Measurements from ENCODE around the gene DENND10.

DNA sequence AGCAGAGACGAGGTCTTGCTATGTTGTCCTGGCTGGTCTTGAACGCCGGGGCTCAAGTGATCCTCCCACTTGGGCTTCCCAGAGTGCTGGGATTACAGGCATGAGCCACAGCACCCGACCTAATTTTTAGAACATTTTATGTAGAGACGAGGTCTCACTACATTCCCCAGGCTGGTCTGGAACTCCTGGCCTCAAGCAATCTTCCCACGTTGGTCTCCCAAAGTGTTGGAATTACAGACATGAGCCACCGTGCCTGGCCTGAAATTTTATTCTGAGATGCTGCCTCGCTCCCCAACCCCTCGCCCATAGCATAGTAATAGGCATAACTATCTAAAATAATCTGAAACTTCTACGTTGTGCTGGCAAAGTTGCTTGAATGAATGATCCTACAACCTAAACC, 39.7 kb downstream of the DENND10 start:
- TF ChIP-seq POLR2AphosphoS5 (IDR thresholded peaks at IDR 0.05; ENCODE audit: borderline replicate concordance, low read depth, low read length) = no peak
- no peak for TF ChIP-seq EZH2 (IDR thresholded peaks at IDR 0.05)
- TF ChIP-seq FOXP2 (optimal IDR thresholded peaks at IDR 0.05; ENCODE audit: control extremely low read depth, extremely low read length, insufficient read depth) = no peak
